Breast epithelium (tissue), 3 donors: ENCODE results near the gene DCAF15.

Experiments used
- CTCF ChIP-seq, 3 donors: fragments of 450-650 bp; IDR thresholded peaks; one replicate each; pipeline ENCODE4 v1.5.1; 2016 to 2017; ENCODE audit warnings: antibody characterized with exemption in 3 of 3, mild to moderate bottlenecking in 3 of 3, moderate library complexity in 3 of 3
- POLR2AphosphoS5 ChIP-seq, 3 donors: sonication (generic); formaldehyde crosslinking; IDR thresholded peaks; one replicate each; pipeline ENCODE4 v1.6.1; 2017; ENCODE audit warnings: antibody characterized with exemption in 3 of 3

DNA sequence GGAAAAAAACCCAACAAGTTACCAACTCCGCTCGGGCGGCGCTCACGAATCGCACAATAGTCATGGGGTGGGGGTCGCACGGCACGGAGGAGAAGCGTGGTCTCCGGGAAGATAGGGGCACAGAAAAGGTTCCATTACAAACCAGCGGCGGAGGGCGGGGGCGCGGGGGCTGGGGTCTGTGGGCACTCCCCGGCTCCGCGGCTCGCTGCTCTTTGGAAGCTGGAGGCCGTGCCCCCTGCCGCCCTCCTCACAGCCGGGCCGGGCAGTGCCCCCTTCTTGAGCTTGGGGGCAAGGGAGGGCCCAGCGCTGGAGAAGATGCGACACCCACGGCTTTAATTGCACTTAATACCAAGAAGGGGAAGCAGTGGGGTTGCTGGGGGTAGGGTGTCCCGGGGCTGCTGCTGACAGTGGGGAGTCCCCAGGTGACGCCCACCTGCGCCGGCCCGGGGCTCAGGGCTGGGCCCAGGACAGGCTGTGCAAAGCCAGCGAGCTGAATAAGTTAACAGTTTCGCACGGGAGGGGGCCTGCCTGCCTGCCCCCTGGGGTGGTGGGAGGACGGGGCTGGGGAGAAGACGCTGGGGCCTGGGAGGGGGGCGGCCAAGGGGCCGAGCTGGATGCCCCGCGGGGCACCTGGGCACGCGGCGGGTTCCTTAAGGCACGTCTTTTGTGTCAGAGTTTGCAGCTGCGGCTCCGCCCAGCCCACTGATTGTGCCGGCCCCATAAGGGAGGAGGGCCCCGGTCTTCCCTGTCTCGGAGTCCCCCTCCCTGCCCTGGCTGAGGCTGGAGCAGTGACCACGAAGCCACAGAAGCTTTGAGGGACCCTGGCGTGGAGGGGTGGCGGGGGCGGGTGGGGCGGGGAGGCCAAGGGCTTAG lies 9.8 kb downstream of the DCAF15 start:
- TF ChIP-seq CTCF (IDR thresholded peaks at IDR 0.05), result no peak
- no peak for TF ChIP-seq POLR2AphosphoS5 (IDR thresholded peaks at IDR 0.05)
